Measurements from ENCODE around the gene RAB3IP. TPM values are rescaled to one million over a fixed set of nuclear protein-coding genes. Genes with fewer than 3 reads are reported as not detected.

RAB3IP gene
- 17.5 and 18.0 TPM in 2 replicates for total RNA-seq

DNA sequence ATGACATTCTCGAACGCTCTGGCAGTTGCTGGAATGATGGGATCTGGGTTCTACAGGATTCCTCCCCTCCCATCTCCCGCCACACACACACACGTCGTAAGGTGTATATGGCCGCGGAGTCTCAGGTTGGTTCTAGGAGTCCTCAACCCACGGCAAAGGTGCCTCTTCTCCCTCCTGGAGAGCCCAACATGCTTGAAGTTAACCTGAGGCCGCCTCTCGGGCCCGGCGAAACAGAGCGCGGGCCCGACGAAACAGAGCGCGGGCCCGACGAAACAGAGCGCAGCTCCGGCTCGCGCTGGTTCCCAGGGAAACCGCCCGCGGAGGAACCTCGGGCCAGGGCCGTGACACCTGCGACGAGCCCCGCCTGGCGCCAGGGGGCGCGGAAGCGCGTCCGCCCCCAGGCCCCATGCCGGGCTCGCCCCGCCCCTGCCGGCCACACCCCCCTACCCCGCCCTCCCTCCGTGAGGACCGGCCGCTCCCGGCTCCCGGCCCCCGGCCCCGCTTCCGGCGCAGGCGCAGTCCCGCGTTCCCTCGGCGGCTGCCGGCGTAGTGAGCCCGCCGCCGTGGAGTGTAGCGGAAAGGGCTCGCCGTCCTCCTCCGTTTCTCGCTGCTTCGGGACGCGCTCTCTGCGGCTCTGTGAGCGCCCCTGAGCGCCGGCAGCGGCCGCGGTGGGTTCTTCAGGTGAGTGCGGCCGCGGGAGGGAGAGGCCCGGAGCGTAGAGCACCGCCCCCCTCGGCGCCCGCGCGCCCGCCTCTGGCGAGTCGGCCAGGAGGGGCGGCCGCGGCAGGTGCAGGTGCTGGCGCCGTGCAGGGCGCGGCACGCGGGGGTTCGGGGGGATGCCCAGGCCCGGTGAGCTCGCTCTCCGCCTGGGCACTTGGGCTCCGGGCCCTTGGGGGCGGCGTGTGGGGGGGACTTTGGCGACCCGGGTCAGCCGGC is at the start of gene RAB3IP:
Gene RAB3IP (plus strand): TSS at position 510 of the 936 bp plus-strand sequence. CDS start 16,549 bp downstream, outside the sequence.

DNA sequence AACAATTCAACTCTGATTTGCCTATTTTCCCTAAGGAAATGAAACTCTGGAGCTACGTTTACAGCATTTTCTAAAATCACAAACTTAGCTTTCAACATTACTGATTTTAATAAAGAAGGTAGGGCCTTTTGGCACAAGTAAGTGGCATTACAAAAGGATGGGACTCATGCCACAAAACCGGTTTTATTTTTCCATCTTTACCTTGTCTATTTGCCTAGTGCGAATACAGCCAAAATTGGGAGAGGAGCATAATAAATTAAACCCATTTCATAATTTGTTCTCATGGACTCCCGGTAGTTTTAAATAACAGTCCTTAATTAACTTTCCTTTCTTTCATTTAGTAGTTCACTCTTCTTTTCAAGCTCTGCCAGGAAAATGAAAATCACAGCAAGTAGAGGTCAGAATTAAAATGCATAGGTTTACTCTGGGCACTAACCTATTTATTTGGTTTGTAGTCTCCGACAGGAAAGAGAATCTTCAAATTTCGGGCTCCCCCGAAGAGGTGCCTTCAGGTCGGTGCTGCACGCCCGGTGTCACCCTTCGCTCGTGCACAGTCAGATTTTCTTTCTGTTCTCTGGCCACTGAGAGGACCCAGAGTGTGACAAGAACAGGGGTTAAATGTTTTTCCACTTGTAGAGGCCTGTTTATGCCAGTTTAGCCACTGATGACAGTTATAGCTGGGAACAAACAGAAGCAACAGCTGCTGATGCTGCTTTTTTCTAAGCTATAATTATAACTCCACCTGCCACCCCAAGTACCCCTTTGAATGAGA is 39.7 kb upstream of the RAB3IP start, which contains the start of gene BEST3:
Gene BEST3 (minus strand): TSS at position 535 of the 772 bp plus-strand sequence. CDS start 1,505 bp downstream, outside the sequence.

GRCh38 chr12:69824966-69825560 is 86.4 kb downstream of the RAB3IP start, which contains the start of gene MYRFL:
MYRFL (plus strand) TSS chr12:69825227; CDS start chr12:69825518, 291 bp downstream.

Other genes with a start within 250 kb of the RAB3IP start
- 271 and 286 TPM in 2 replicates for gene CCT2, start 153.4 kb upstream of the RAB3IP start, total RNA-seq
- gene LRRC10, start 128.0 kb upstream of the RAB3IP start, total RNA-seq = not detected in 2 replicates
- gene BEST3, start 39.6 kb upstream of the RAB3IP start, total RNA-seq = 0.09 TPM in 1 of 2 replicates, not detected in the other
- gene MYRFL, start 86.4 kb downstream of the RAB3IP start, total RNA-seq = under 0.01 and 0.09 TPM in 2 replicates

Measured in endothelial cell of coronary artery (primary cell).